Measurements from ENCODE around the gene KLC4. TPM values are rescaled to one million over a fixed set of nuclear protein-coding genes. Genes with fewer than 3 reads are reported as not detected.

The KLC4 gene
- total and polyA plus RNA-seq, 2 experiments from 2014 or later: 38.4 to 57.2 TPM

DNA sequence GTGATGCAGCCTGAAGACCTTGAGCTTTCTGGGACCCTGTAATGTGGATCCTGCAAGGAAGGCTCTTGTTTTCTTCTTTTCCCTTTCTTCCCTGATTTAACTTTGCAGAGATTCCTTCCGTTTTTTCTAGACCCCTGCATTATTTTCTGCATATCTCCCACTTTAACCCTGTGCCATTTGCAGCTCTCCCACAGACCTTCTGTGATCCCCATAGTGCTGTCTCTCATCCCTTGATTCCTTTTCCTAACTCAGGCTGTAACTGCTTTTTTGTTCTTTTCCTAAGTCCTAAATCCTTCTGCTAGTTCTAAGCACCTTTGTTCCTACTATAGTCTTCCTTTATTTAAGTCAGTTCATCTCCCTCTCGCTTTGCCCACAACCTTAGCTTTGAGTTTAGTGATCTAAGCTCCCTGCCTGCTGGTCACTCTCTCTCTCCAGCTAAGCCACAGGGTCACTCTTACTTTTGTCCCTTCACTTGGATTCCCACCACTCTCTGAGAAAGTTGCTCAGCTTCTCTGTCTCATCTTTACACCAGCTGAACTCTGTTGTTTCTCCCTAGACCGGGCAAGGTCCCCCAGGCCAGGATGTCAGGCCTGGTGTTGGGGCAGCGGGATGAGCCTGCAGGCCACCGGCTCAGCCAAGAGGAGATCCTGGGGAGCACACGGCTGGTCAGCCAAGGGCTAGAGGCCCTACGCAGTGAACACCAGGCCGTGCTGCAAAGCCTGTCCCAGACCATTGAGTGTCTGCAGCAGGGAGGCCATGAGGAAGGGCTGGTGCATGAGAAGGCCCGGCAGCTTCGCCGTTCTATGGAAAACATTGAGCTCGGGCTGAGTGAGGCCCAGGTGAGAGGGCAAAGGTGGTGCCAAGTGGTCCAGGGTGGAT lies 1.6 kb downstream of the KLC4 start:
- Histone ChIP-seq H3K4me3 (peak overlapping the region; percentile 81), H3K4me1 (ENCODE audit: low read depth) (peaks cover 9% of the 10 kb centered on the region), H3K27me3 (no peaks in the 10 kb centered on the region), H3K27ac (peak overlapping the region; percentile 91), H3K36me3 (peaks cover 20% of the 10 kb centered on the region), H3K9me3 (ENCODE audit: low read depth) (no peaks in the 10 kb centered on the region)
- TF ChIP-seq, protein P1, sequence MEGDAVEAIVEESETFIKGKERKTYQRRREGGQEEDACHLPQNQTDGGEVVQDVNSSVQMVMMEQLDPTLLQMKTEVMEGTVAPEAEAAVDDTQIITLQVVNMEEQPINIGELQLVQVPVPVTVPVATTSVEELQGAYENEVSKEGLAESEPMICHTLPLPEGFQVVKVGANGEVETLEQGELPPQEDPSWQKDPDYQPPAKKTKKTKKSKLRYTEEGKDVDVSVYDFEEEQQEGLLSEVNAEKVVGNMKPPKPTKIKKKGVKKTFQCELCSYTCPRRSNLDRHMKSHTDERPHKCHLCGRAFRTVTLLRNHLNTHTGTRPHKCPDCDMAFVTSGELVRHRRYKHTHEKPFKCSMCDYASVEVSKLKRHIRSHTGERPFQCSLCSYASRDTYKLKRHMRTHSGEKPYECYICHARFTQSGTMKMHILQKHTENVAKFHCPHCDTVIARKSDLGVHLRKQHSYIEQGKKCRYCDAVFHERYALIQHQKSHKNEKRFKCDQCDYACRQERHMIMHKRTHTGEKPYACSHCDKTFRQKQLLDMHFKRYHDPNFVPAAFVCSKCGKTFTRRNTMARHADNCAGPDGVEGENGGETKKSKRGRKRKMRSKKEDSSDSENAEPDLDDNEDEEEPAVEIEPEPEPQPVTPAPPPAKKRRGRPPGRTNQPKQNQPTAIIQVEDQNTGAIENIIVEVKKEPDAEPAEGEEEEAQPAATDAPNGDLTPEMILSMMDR (IDR thresholded peaks at IDR 0.05; ENCODE audit: low read depth, low read length): no peak
- no peak for DNase-seq (ENCODE audit: low read depth in 1 of 2, low spot score in 1 of 2)

DNA sequence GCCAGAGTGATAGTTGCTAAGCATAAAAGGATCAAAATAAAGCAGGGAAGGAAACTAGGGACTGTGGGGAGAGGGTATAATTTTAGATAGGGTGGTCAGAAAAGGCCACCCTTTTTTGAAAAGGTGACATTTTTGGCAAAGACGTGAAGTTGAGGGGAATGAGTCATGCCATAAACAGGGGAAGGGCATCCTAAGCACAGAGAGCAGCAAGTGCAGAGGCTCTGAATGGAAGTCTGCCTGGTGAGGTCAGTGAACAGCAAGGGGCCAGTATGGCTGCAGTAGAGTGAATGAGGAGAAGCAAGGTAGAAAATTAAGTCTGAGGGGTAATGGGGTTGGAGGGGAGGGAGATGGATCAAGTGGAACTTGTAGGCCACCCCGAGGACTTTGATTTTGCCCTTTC lies 2.4 kb downstream of the KLC4 start:
- no peak for DNase-seq (ENCODE audit: low read depth in 1 of 2, low spot score in 1 of 2)
- H3K36me3 ChIP-seq: peaks cover 20% of the 10 kb centered on the region
- no peak overlapping the region for H3K27ac ChIP-seq
- H3K4me1 ChIP-seq (ENCODE audit: low read depth): peaks cover 9% of the 10 kb centered on the region
- no peaks in the 10 kb centered on the region for H3K9me3 ChIP-seq (ENCODE audit: low read depth)
- H3K27me3 ChIP-seq: no peaks in the 10 kb centered on the region
- TF ChIP-seq, protein P1 (IDR thresholded peaks at IDR 0.05; ENCODE audit: low read depth, low read length): no peak
- H3K4me3 ChIP-seq: no peak overlapping the region

DNA sequence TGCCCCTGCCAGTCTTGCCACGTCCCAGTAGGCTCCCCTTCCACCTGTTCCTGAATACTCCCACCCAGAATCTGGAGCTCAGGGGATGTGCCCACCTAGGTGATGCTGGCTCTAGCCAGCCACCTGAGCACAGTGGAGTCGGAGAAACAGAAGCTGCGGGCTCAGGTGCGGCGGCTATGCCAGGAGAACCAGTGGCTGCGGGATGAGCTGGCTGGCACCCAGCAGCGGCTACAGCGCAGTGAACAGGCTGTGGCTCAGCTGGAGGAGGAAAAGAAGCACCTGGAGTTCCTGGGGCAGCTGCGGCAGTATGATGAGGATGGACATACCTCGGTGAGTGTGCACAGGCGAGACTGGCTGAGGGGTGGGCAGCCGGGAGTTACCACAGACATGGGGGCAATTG lies 3.4 kb downstream of the KLC4 start:
- H3K4me1 ChIP-seq (ENCODE audit: low read depth): peaks cover 9% of the 10 kb centered on the region
- TF ChIP-seq, protein P1 (IDR thresholded peaks at IDR 0.05; ENCODE audit: low read depth, low read length): no peak
- peaks cover 16% of the 10 kb centered on the region for H3K36me3 ChIP-seq
- H3K9me3 ChIP-seq (ENCODE audit: low read depth): no peaks in the 10 kb centered on the region
- no peaks in the 10 kb centered on the region for H3K27me3 ChIP-seq
- H3K27ac ChIP-seq: no peak overlapping the region
- DNase-seq (ENCODE audit: low read depth in 1 of 2, low spot score in 1 of 2): no peak
- H3K4me3 ChIP-seq: no peak overlapping the region

DNA sequence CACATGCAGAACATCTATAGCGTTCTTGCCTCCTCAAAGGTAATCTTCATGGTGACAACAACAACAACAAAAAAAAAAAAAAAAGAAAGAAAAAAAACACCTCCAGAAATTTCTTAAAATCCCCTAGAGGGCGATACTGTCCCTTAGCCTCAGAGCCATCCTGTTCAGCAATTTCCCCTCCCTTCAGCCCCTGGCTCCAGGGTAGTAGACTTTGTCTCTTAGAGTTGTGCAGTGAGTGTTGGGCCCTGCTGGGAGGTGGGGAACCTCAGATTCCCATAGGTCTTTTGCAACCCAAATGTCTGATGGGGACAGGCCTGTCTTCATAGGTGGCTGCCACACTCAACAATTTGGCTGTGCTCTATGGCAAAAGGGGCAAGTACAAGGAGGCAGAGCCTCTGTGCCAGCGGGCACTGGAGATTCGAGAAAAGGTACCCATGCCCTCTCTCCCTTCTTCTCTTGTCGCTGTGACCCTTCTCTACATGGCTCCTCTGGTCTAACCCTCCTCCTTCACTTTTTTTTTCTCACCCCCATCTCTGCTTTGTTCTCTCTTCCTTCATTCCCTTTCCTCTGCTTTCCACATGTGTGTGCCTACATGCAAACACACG lies 10.7 kb downstream of the KLC4 start:
- no peak overlapping the region for H3K27ac ChIP-seq
- TF ChIP-seq, protein P1 (IDR thresholded peaks at IDR 0.05; ENCODE audit: low read depth, low read length): peak; percentile 57
- DNase-seq (ENCODE audit: low read depth in 1 of 2, low spot score in 1 of 2): peak; percentile 61 to 86
- no peaks in the 10 kb centered on the region for H3K4me1 ChIP-seq (ENCODE audit: low read depth)
- H3K27me3 ChIP-seq: no peaks in the 10 kb centered on the region
- H3K36me3 ChIP-seq: peaks cover 10% of the 10 kb centered on the region
- no peak overlapping the region for H3K4me3 ChIP-seq
- H3K9me3 ChIP-seq (ENCODE audit: low read depth): no peaks in the 10 kb centered on the region

DNA sequence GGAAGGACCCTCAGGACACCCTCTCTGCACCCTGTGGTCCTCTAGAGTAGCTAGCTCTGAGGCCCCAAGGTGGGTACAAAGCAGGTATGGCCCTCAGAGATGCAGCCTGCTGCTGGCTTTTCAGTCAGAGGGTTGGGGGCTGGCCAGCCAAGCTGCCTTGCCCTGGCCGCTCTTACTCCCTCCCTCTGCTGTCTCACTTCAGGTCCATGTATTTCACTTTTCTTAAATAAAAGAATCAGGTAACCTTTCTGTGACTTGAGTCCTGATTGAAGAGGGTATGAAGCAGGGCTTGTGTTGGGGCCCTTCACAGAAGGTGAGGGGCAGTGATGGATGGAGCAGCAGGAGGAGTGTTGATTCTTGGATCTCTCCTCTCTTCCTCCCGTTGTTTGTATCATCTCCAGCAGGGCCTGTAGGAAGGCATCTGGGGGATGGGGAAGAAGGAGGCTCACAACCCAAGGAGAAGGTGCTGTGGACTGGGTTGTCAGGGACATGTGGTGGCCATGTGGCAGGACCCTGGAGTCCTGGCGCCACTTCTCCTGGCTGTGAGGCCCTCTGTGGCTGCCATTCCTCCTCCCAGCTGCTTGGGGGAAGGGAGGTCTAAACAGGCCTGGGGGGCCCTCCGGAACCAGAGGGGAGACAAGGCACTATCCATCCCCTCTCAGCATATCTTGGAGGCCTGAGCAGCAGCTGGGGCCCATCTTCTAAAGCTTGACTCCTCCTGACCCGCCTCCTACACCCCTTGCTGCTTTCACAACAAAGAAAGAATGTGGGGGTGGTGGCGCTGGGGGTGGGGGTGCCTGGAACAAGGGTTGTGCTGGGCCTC lies 15.6 kb downstream of the KLC4 start:
- Histone ChIP-seq H3K36me3 (peaks cover 6% of the 10 kb centered on the region), H3K27me3 (no peaks in the 10 kb centered on the region), H3K4me3 (no peak overlapping the region), H3K9me3 (ENCODE audit: low read depth) (no peaks in the 10 kb centered on the region), H3K27ac (peak overlapping the region; percentile 42), H3K4me1 (ENCODE audit: low read depth) (peaks cover 6% of the 10 kb centered on the region)
- peak in 1 of 2 donors; percentile 96 for DNase-seq (ENCODE audit: low read depth in 1 of 2, low spot score in 1 of 2)
- TF ChIP-seq, protein P1 (IDR thresholded peaks at IDR 0.05; ENCODE audit: low read depth, low read length): no peak
